HCT116 (cell line): ENCODE measurements around the gene GRIFIN.

Source experiments
- CEBPB ChIP-seq: IDR thresholded peaks from 2 replicates; pipeline ENCODE4 v1.6.1; 2012; ENCODE audit warnings: low read depth
- CTCF ChIP-seq, 3 experiments: fragments of 200-600 bp in 1 of 3; sonication (generic) in 1 of 3; IDR thresholded peaks in 2 of 3; conservative IDR thresholded peaks in 1 of 3; 2 replicates each; pipeline ENCODE4 v1.5.1; 2012 to 2017; ENCODE audit warnings: low read depth in 2 of 3, low read length in 2 of 3, antibody characterized with exemption in 1 of 3, borderline replicate concordance in 1 of 3, control low read depth in 1 of 3, mild to moderate bottlenecking in 1 of 3, mixed read lengths in 1 of 3, mixed run types in 1 of 3, moderate library complexity in 1 of 3; ENCODE audit not compliant: insufficient read depth in 1 of 3
- EGR1 ChIP-seq: IDR thresholded peaks from 2 replicates; pipeline ENCODE4 v1.6.1; 2012; ENCODE audit warnings: low read depth
- ELF1 ChIP-seq: IDR thresholded peaks from 2 replicates; pipeline ENCODE4 v1.6.1; 2012; ENCODE audit warnings: low read depth, borderline replicate concordance
- EZH2 ChIP-seq: fragments of 200-600 bp; sonication (generic); IDR thresholded peaks from 2 replicates; pipeline ENCODE4 v1.6.1; 2017; ENCODE audit warnings: antibody characterized with exemption, mixed run types
- JUND ChIP-seq: IDR thresholded peaks from 2 replicates; pipeline ENCODE4 v1.6.1; 2012
- POLR2A ChIP-seq: IDR thresholded peaks from 2 replicates; pipeline ENCODE4 v1.7.0; 2011; ENCODE audit warnings: borderline replicate concordance; ENCODE audit not compliant: insufficient read depth, insufficient read length; ENCODE audit errors: extremely low read depth
- POLR2AphosphoS5 ChIP-seq: IDR thresholded peaks from 2 replicates; pipeline ENCODE4 v1.6.1; 2011; ENCODE audit warnings: mild to moderate bottlenecking, low read depth, low read length, moderate library complexity
- RAD21 ChIP-seq: IDR thresholded peaks from 2 replicates; pipeline ENCODE4 v1.6.1; 2012; ENCODE audit warnings: low read depth, mild to moderate bottlenecking

GRCh38 chr7:2520761-2521290 lies 44.6 kb upstream of the GRIFIN start:
- no peak for TF ChIP-seq POLR2AphosphoS5
- no peak for TF ChIP-seq ELF1
- TF ChIP-seq POLR2A = no peak
- TF ChIP-seq JUND = no peak
- no peak for TF ChIP-seq CTCF (IDR thresholded peaks at IDR 0.05 in 2 of 3, conservative IDR thresholded peaks at IDR 0.05 in 1 of 3; ENCODE audit: borderline replicate concordance in 1 of 3, insufficient read depth in 1 of 3, low read depth in 2 of 3, low read length in 2 of 3)
- no peak for TF ChIP-seq EZH2
- no peak for TF ChIP-seq RAD21
- TF ChIP-seq CEBPB = no peak
- no peak for TF ChIP-seq EGR1
